H9 (cell line): ENCODE results near the gene KCTD2. TPM values are rescaled to one million over a fixed set of nuclear protein-coding genes. Genes with fewer than 3 reads are reported as not detected.

ENCODE experiments used
- DNase-seq: peaks from one replicate; pipeline ENCODE4 v3.0.0-alpha.2; 2017
- H2AFZ ChIP-seq: one replicate; pipeline ENCODE4 v1.6.1; 2013; ENCODE audit warnings: mild to moderate bottlenecking, low read length, control low read depth, moderate library complexity
- H2AK5ac ChIP-seq: 2 replicates; pipeline ENCODE4 v1.6.1; 2013; ENCODE audit warnings: low read length, control low read depth, mixed read lengths; ENCODE audit not compliant: insufficient read length
- H2BK120ac ChIP-seq: one replicate; pipeline ENCODE4 v1.6.1; 2013; ENCODE audit warnings: low read depth, mild to moderate bottlenecking, low read length, control low read depth, inconsistent platforms; ENCODE audit not compliant: poor library complexity, severe bottlenecking
- H2BK12ac ChIP-seq: 2 replicates; pipeline ENCODE4 v1.6.1; 2013; ENCODE audit warnings: low read length, control low read depth, mixed read lengths, low read depth; ENCODE audit not compliant: insufficient read length
- H2BK15ac ChIP-seq: 2 replicates; pipeline ENCODE4 v1.6.1; 2013; ENCODE audit warnings: low read depth, low read length, control low read depth
- H2BK20ac ChIP-seq: one replicate; pipeline ENCODE4 v1.6.1; 2013; ENCODE audit warnings: low read depth, mild to moderate bottlenecking, low read length, control low read depth, inconsistent platforms; ENCODE audit not compliant: poor library complexity, severe bottlenecking
- H2BK5ac ChIP-seq: 2 replicates; pipeline ENCODE4 v1.6.1; 2013; ENCODE audit warnings: low read length, control low read depth, mixed read lengths; ENCODE audit not compliant: insufficient read length
- H3K14ac ChIP-seq: 2 replicates; pipeline ENCODE4 v1.6.1; 2013; ENCODE audit warnings: low read length, control low read depth; ENCODE audit not compliant: insufficient read depth
- H3K18ac ChIP-seq: 2 replicates; pipeline ENCODE4 v1.6.1; 2013; ENCODE audit warnings: low read depth, mild to moderate bottlenecking, mixed read lengths, low read length, control low read depth; ENCODE audit not compliant: insufficient read length
- H3K23ac ChIP-seq: 2 replicates; pipeline ENCODE4 v1.6.1; 2013; ENCODE audit warnings: low read length, control low read depth, mixed read lengths, low read depth; ENCODE audit not compliant: insufficient read length
- H3K23me2 ChIP-seq: 2 replicates; pipeline ENCODE4 v1.6.1; 2013; ENCODE audit warnings: low read depth, mild to moderate bottlenecking, mixed read lengths, low read length, control low read depth; ENCODE audit not compliant: insufficient read length, poor library complexity, severe bottlenecking
- H3K27ac ChIP-seq: 2 replicates; pipeline ENCODE4 v1.5.1; 2013; ENCODE audit warnings: low read length, control low read depth, mixed read lengths, low read depth; ENCODE audit not compliant: insufficient read length
- H3K27me3 ChIP-seq: 2 replicates; pipeline ENCODE4 v1.6.1; 2013; ENCODE audit warnings: low read length, control low read depth, inconsistent platforms; ENCODE audit not compliant: insufficient read depth
- H3K4ac ChIP-seq: 2 replicates; pipeline ENCODE4 v1.6.1; 2013; ENCODE audit warnings: low read depth, mild to moderate bottlenecking, control low read depth, inconsistent platforms, low read length, moderate library complexity
- H3K4me1 ChIP-seq: 2 replicates; pipeline ENCODE4 v1.6.1; 2013; ENCODE audit warnings: low read length, control low read depth, inconsistent platforms; ENCODE audit not compliant: insufficient read depth
- H3K4me2 ChIP-seq: 2 replicates; pipeline ENCODE4 v1.6.1; 2013; ENCODE audit warnings: low read length, control low read depth, mixed read lengths; ENCODE audit not compliant: insufficient read length, insufficient read depth
- H3K56ac ChIP-seq: 2 replicates; pipeline ENCODE4 v1.6.1; 2013; ENCODE audit warnings: low read depth, mild to moderate bottlenecking, mixed read lengths, low read length, control low read depth; ENCODE audit not compliant: insufficient read length
- H3K79me1 ChIP-seq: 2 replicates; pipeline ENCODE4 v1.6.1; 2013; ENCODE audit warnings: low read depth, mild to moderate bottlenecking, moderate library complexity, low read length, control low read depth, inconsistent platforms; ENCODE audit not compliant: insufficient read depth, poor library complexity, severe bottlenecking
- H3K79me2 ChIP-seq: 2 replicates; pipeline ENCODE4 v1.6.1; 2013; ENCODE audit warnings: low read length, control low read depth, inconsistent platforms; ENCODE audit not compliant: insufficient read depth
- H3K9ac ChIP-seq: 2 replicates; pipeline ENCODE4 v1.6.1; 2013; ENCODE audit warnings: low read length, control low read depth, mixed read lengths; ENCODE audit not compliant: insufficient read length; ENCODE audit errors: extremely low read depth
- H3K9me3 ChIP-seq: one replicate; pipeline ENCODE4 v1.6.1; 2013; ENCODE audit warnings: low read depth, low read length, inconsistent platforms; ENCODE audit not compliant: control insufficient read depth
- H3T11ph ChIP-seq: one replicate; pipeline ENCODE4 v1.6.1; 2013; ENCODE audit warnings: mild to moderate bottlenecking, low read length, control low read depth, inconsistent platforms
- H4K20me1 ChIP-seq: one replicate; pipeline ENCODE4 v1.6.1; 2013; ENCODE audit not compliant: control insufficient read depth, insufficient read length, insufficient read depth
- H4K5ac ChIP-seq: 2 replicates; pipeline ENCODE4 v1.6.1; 2013; ENCODE audit warnings: low read depth, mild to moderate bottlenecking, mixed read lengths, low read length, control low read depth; ENCODE audit not compliant: insufficient read length
- H4K8ac ChIP-seq: replicated peaks from 2 replicates; pipeline ENCODE4 v1.6.1; 2013; ENCODE audit warnings: low read length, control low read depth, mixed read lengths, low read depth; ENCODE audit not compliant: insufficient read length
- H4K91ac ChIP-seq: 2 replicates; pipeline ENCODE4 v1.6.1; 2013; ENCODE audit warnings: low read depth, mild to moderate bottlenecking, moderate library complexity, mixed read lengths, low read length, control low read depth; ENCODE audit not compliant: insufficient read length
- H3K27ac Mint-ChIP-seq, 3 experiments: 2 replicates in 2 of 3; 3 replicates in 1 of 3; pipeline ENCODE4 v1.8.0; 2020 to 2021; ENCODE audit warnings: mixed read lengths in 3 of 3, mild to moderate bottlenecking in 1 of 3, moderate library complexity in 1 of 3
- H3K27me3 Mint-ChIP-seq: 2 replicates; pipeline ENCODE4 v1.8.0; 2021; ENCODE audit warnings: low read depth, mild to moderate bottlenecking, moderate library complexity, mixed read lengths
- H3K36me3 Mint-ChIP-seq, 3 experiments: 2 replicates in 2 of 3; 3 replicates in 1 of 3; pipeline ENCODE4 v1.8.0; 2020 to 2021; ENCODE audit warnings: low read depth in 3 of 3, mixed read lengths in 3 of 3; ENCODE audit not compliant: insufficient read depth in 1 of 3
- H3K4me1 Mint-ChIP-seq, 2 experiments: 2 replicates each; pipeline ENCODE4 v1.8.0; 2020; ENCODE audit warnings: mixed read lengths in 2 of 2
- H3K4me3 Mint-ChIP-seq, 2 experiments: 2 replicates in 1 of 2; 3 replicates in 1 of 2; pipeline ENCODE4 v1.8.0; 2020 to 2021; ENCODE audit warnings: mild to moderate bottlenecking in 2 of 2, mixed read lengths in 2 of 2, moderate library complexity in 1 of 2
- H3K9me3 Mint-ChIP-seq, 2 experiments: 2 replicates in 1 of 2; 3 replicates in 1 of 2; pipeline ENCODE4 v1.8.0; 2020; ENCODE audit warnings: mild to moderate bottlenecking in 2 of 2, mixed read lengths in 2 of 2, moderate library complexity in 1 of 2
- WGBS: extraction: QIAGEN DNeasy Blood & Tissue Kit; methylation state at CpG from one replicate; pipeline ENCODE4 v1.1.7; 2013; ENCODE audit warnings: missing lambda C conversion rate, low lambda C conversion rate, mixed read lengths; ENCODE audit not compliant: insufficient read length; ENCODE audit errors: extremely low coverage; 5-methylcytosine and 5-hydroxymethylcytosine counted together
- total RNA-seq: library from RNA; stranded (reverse); gene quantifications from 2 replicates; pipeline ENCODE4 v1.2.1, GENCODE V29; 2021
- TF ChIP-seq, protein P1 (sequence below): fragments of 200-600 bp; sonication (generic); conservative IDR thresholded peaks from 3 replicates; pipeline ENCODE4 v1.8.0; 2021; ENCODE audit warnings: antibody characterized with exemption, mild to moderate bottlenecking

Gene KCTD2
- total RNA-seq, 1 experiment from 2014 or later, result 40.1 TPM

DNA sequence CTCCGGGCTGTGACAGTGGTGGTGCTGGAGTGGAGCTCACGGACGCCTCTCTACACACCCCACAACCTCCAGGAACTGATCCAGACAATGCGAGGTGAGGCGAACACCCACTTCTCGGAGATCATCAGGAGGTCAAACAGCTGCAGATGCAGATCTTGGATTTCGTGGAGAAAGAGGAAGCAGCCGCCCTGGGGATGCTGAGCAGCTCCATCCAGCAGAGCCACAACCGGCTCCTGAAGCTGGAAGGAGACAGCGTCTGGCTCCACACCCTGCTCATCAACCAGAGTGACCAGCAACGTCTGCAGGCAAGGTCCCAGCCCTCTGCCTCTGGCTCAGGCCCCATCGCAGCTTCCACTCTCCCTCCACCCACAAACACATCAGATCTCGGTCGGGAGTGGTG lies 27.5 kb downstream of the KCTD2 start:
- no peaks in the 10 kb centered on the region for H3K79me2 ChIP-seq
- H4K91ac ChIP-seq, result no peak overlapping the region
- Mint-ChIP-seq H3K4me1 (peaks cover 17 to 18% of the 10 kb centered on the region in 2 experiments), H3K4me3 (no peak overlapping the region), H3K27ac (no peak overlapping the region; a peak in 1 of 7 replicates), H3K36me3 (no peaks in the 10 kb centered on the region), H3K27me3 (no peaks in the 10 kb centered on the region; the same call in 1 of the 2 replicates), H3K9me3 (no peaks in the 10 kb centered on the region; a peak in 1 of 5 replicates)
- no peaks in the 10 kb centered on the region for H3K79me1 ChIP-seq
- no peaks in the 10 kb centered on the region; the same call in 1 of the 2 replicates for H3K4me1 ChIP-seq
- no peaks in the 10 kb centered on the region for H4K20me1 ChIP-seq
- no peak overlapping the region; the same call in 1 of the 2 replicates for H3K14ac ChIP-seq
- H2AK5ac ChIP-seq, result no peak overlapping the region
- H2BK12ac ChIP-seq, result no peak overlapping the region
- no peak overlapping the region for H3K9ac ChIP-seq
- H2BK15ac ChIP-seq, result no peak overlapping the region
- no peak overlapping the region for H3K56ac ChIP-seq
- TF ChIP-seq, protein P1, sequence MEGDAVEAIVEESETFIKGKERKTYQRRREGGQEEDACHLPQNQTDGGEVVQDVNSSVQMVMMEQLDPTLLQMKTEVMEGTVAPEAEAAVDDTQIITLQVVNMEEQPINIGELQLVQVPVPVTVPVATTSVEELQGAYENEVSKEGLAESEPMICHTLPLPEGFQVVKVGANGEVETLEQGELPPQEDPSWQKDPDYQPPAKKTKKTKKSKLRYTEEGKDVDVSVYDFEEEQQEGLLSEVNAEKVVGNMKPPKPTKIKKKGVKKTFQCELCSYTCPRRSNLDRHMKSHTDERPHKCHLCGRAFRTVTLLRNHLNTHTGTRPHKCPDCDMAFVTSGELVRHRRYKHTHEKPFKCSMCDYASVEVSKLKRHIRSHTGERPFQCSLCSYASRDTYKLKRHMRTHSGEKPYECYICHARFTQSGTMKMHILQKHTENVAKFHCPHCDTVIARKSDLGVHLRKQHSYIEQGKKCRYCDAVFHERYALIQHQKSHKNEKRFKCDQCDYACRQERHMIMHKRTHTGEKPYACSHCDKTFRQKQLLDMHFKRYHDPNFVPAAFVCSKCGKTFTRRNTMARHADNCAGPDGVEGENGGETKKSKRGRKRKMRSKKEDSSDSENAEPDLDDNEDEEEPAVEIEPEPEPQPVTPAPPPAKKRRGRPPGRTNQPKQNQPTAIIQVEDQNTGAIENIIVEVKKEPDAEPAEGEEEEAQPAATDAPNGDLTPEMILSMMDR, result no peak
- H3K4ac ChIP-seq, result no peak overlapping the region
- H3K23me2 ChIP-seq, result no peaks in the 10 kb centered on the region
- H2BK5ac ChIP-seq, result no peak overlapping the region
- no peak overlapping the region for H3T11ph ChIP-seq
- H4K8ac ChIP-seq, result no peak overlapping the region
- no peak overlapping the region for H3K23ac ChIP-seq
- WGBS, result no CpG with 5 or more reads among the region's 14 CpGs
- DNase-seq, result no peak
- H2AFZ ChIP-seq, result no peak overlapping the region
- H3K27me3 ChIP-seq, result no peaks in the 10 kb centered on the region
- no peak overlapping the region for H2BK120ac ChIP-seq
- no peaks in the 10 kb centered on the region for H3K9me3 ChIP-seq
- H3K27ac ChIP-seq, result no peak overlapping the region
- H3K18ac ChIP-seq, result no peak overlapping the region
- H2BK20ac ChIP-seq, result no peak overlapping the region
- H3K4me2 ChIP-seq, result no peak overlapping the region
- H4K5ac ChIP-seq, result no peak overlapping the region
